Measurements from ENCODE around the gene NSG2. TPM values are rescaled to one million over a fixed set of nuclear protein-coding genes. Genes with fewer than 3 reads are reported as not detected.
"Not testable (repeated sequence)": the region's sequence is repeated elsewhere in the genome, so short reads cannot be mapped to it uniquely, and the experiment has no call there.

NSG2 gene
- total RNA-seq, 4 donors from 2014 or later: 1.1 to 1.2 TPM; not detected in 2

- H3K36me3 ChIP-seq: no peaks in the 10 kb centered on the region
- H3K9me3 ChIP-seq: no peaks in the 10 kb centered on the region
- no peak overlapping the region for H3K4me3 ChIP-seq (replicated peaks in 1 of 3)
- no peak overlapping the region for H3K27ac ChIP-seq
- no peaks in the 10 kb centered on the region for H3K27me3 ChIP-seq
- intact Hi-C loops (cut with DNase I): no loop called here
- H3K4me1 ChIP-seq: no peaks in the 10 kb centered on the region
- TF ChIP-seq POLR2A (IDR thresholded peaks at IDR 0.05) (no peak), CTCF (IDR thresholded peaks at IDR 0.05) (no peak)
- DNase-seq: no peak
- WGBS, 2 donors: 95 to 96% methylated on average over 5 of the region's 5 CpGs
These were observed 36.6 kb upstream of the NSG2 start for GRCh38 chr5:174008922-174009321.

GRCh38 chr5:174010365-174010764, 35.1 kb upstream of the NSG2 start:
- no peaks in the 10 kb centered on the region for H3K27me3 ChIP-seq
- intact Hi-C loops (cut with DNase I): no loop called here
- TF ChIP-seq POLR2A (IDR thresholded peaks at IDR 0.05) (no peak), CTCF (IDR thresholded peaks at IDR 0.05) (no peak)
- no peaks in the 10 kb centered on the region for H3K4me1 ChIP-seq
- H3K27ac ChIP-seq: no peak overlapping the region
- no peak overlapping the region for H3K4me3 ChIP-seq (replicated peaks in 1 of 3)
- no peaks in the 10 kb centered on the region for H3K36me3 ChIP-seq
- 55 to 60% methylated on average over 1 of the region's 1 CpG for WGBS, 2 donors
- no peaks in the 10 kb centered on the region for H3K9me3 ChIP-seq
- no peak for DNase-seq

GRCh38 chr5:174011441-174011840, 34.1 kb upstream of the NSG2 start:
- Histone ChIP-seq H3K27me3 (no peaks in the 10 kb centered on the region), H3K27ac (no peak overlapping the region), H3K4me1 (no peaks in the 10 kb centered on the region), H3K36me3 (no peaks in the 10 kb centered on the region), H3K9me3 (no peaks in the 10 kb centered on the region), H3K4me3 (replicated peaks in 1 of 3) (no peak overlapping the region)
- WGBS, 2 donors: 74 to 77% methylated on average over 3 of the region's 3 CpGs
- no peak for DNase-seq
- TF ChIP-seq CTCF (IDR thresholded peaks at IDR 0.05) (no peak), POLR2A (IDR thresholded peaks at IDR 0.05) (no peak)
- intact Hi-C loops (cut with DNase I): no loop called here

GRCh38 chr5:174020069-174020927, 25.2 kb upstream of the NSG2 start:
- intact Hi-C loops (cut with DNase I); DNase-seq; H3K4me1 ChIP-seq; H3K27ac ChIP-seq; H3K27me3 ChIP-seq; H3K36me3 ChIP-seq; H3K4me3 ChIP-seq (replicated peaks in 1 of 3); H3K9me3 ChIP-seq: not testable (repeated sequence)
- WGBS, 2 donors: 83% methylated on average over 13 to 14 of the region's 19 CpGs
- TF ChIP-seq CTCF (IDR thresholded peaks at IDR 0.05): peak in 2 of 6 experiments; percentile 13 to 35

- Histone ChIP-seq H3K4me3 (replicated peaks in 1 of 3) (no peak overlapping the region), H3K36me3 (no peaks in the 10 kb centered on the region), H3K4me1 (no peaks in the 10 kb centered on the region), H3K27ac (no peak overlapping the region), H3K9me3 (no peaks in the 10 kb centered on the region), H3K27me3 (no peaks in the 10 kb centered on the region)
- intact Hi-C loops (cut with DNase I): no loop called here
- 85 to 87% methylated on average over 3 of the region's 3 CpGs for WGBS, 2 donors
- DNase-seq: no peak
- TF ChIP-seq CTCF (IDR thresholded peaks at IDR 0.05) (no peak), POLR2A (IDR thresholded peaks at IDR 0.05) (no peak)
These were observed 24.6 kb upstream of the NSG2 start for GRCh38 chr5:174020928-174021304.
